ENCODE measurements around the gene CNTLN.
A peak's percentile ranks its signal among the peaks of the same experiment; 100 is the strongest.
"Not testable (repeated sequence)": the region's sequence is repeated elsewhere in the genome, so short reads cannot be mapped to it uniquely, and the experiment has no call there.

CNTLN gene

DNA sequence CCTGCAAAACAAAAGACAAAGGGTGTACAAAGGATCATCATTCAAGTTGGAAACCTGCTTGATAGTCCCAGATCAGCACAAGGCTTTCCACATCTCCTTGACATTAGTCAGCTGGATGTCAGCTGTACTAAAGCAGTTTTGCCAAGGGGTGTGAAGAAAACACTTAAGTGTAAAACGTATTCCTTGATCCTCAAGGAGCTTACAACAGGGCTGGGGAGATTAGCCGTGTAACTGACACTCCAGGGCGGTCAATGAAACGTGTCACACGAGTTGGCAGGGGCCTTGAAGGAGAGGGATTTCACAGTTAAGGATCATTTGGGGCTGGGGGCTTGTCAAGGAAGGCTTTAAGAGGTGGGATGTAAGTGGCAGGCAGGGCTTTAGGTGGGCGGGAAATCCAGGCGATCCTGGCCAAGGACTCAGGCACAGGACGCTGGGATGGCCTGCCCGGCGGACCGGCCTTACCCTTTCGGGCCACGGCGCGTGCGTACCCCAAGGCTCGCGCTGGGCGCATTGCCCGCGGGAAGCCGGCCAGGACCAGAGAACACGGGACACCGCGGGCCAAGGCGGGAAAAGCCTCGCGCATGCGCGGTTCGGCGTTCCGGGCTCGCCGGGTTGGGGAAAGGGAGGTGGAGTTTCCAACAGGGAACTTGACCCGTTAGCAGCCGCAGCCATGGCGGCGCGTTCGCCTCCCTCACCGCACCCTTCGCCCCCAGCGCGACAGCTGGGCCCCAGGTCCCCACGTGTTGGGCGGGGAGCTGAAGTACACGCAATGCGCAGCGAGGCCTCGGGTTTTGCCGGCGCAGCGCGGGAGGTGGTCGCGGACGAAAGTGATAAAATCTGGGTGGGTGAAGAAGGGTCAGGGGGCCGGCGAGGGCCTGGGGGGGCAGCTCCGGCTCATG, at the start of gene CNTLN:
TSS of gene CNTLN (plus strand) at position 645 of the 899 bp plus-strand sequence. CDS start at position 671, 26 bp downstream.
- DNase-seq = peak; percentile 97

- DNase-seq = no peak
These were observed 46.3 kb upstream of the CNTLN start for GRCh38 chr9:17088566-17088965.

- DNase-seq = no peak
These were observed 44.8 kb upstream of the CNTLN start for GRCh38 chr9:17090041-17090440.

DNA sequence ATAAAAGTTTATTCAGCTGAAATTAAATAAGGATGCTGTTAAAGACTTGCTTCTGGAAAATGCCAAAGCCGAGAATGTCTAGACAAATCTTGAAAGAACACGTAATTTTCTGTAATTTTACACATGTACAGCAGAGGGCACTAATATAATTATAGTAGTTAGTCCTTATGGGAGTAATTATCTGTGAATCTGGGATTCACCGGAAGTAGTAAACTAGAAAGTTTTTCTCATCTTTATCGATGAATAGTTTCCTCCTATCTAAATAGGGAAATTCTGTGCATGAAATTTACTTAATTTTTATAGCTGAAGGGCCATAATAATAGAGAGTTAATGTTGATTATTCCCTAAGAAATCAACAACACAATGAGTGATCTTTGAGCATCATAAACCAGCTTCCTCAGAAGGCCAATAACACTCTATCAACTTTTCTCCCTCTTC, 18.4 kb upstream of the CNTLN start:
- peak; percentile 65 for DNase-seq

DNA sequence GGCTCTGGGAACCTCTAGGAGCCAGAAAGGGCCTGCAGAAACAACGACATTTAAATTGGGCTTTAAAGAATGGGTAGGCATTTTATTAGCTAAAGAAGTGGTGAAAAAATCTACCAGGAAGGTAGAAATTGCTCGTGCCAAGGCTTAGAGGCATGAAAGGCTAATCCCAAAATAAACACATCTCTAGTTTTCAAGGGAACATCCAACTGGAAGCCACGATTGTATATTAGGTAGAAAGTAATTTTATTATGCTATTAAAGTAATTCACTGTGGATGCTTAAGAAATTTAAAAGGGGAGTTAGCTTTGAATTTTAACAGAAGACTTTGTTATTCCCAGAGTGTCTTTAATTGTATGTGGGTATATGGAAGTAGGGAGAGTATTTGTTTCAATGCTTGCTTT, 17.5 kb upstream of the CNTLN start:
- no peak for DNase-seq

- no peak for DNase-seq
These were observed 14.6 kb upstream of the CNTLN start for GRCh38 chr9:17120203-17120602.

DNA sequence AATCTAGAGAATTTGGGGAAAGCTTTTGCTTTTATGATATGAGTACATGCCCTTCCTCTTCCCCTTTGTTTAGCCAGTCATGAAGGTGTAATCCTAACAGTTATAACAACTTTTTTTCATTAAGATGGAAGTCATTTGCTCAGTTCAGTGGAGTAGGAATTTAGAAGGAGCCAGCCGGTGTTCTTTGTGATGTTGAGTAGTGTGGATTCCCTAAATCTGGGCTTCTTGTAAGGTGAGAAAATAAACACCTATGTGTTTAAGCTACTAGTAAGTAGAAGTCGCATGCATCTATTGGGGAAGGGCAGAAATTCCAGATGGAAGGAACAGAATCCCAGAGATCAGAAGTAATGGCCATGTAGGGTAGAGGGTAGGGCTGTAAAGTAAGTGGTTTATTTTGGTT, 13.6 kb upstream of the CNTLN start:
- DNase-seq = no peak

DNA sequence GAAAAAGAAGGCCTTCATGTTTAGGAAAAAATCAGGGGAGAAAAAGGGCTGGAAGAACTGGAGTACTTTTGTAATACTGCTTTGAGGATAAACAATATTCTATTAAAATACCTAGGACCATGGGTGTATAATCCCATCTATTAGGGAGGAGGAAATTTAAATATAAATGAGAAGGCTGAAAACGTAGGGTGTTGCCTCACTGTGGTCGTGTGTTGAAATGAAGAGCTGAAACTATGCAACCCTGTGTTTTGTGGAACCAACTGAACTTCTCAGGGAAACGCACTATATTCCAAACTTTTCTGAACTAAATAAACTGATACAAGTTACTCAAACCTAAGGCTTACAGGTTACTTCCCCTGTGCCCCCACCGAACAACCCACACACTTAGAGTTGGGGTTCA, 4.5 kb upstream of the CNTLN start:
- DNase-seq = peak; percentile 42

GRCh38 chr9:17130725-17131124, 4.1 kb upstream of the CNTLN start:
- DNase-seq = no peak

DNA sequence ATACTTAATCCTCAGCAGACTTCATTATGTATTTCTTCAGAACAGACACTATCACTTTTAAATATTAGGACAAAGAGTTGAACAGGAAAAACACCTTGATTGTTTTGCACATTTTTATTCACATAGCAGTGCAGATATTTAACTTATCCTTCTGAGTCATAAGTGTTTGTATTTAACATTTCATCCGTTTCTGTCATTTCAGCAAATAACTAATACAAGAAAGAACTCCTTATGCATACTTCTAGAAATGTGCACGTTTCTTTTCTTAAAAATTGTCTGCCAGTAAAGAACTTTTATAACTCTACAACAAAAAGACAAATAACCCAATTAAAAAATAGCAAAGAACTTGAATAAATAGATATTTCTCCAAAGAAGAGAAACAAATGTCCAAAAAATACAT, 3.3 kb upstream of the CNTLN start:
- DNase-seq = no peak

DNA sequence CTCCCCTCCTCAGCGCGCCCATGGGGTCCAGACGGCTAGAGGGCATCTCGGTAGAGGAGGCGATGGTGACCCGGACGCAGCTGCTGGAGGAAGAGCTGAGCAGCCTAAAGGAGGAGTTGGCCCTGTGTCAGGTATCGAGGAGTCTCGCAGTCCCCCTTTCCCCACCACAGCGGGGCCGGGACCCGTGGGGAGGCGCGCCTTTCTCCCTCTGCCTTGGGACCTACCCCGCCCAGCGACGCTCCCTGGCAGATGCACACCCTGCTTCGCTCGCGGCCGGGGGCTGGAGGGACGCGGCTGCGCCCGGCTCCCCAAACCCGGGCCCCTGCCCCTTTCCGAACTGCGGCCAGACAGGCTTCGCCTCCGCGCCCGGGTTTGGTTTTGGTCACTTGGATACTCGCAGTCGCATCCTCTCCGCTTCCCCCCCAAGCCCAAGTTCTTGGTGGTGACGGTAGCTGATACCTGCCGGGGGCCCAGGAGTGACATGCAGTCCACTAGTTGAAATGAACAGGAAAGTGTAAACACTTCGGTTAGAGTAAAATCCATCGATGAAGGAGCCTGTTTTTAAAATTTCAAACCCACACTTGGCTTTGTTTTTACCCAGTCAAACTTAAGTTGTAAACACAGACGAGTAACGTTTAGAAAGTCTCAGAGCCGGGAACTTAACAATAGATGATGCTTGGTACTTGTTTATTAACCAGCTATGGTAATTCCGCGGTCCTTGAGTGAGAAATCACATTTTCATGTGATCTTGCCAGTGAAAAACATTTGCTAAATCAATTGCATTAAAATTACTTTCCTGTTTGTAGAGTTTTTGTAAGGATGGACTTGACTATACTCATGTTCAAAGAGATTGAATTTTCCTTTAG, 688 bp downstream of the CNTLN start:
- DNase-seq = peak; percentile 39

DNA sequence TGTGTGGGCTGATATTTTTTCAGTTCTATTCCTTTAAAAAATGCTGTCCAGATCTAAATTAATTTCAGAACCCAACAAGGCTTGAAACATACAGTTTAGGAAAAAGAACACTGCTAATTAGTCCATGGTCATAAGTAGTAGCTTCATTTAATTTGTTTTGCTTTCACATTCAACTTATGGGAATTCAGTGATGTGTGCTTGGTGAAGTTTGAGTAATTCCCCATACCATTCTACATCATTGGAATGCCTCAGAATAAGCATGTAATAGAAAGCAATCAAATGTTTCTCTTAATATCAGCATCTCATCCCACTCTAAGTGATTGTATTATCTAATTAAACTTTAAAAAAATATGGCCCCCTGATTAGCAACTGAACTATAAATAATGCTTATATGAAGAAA, 2.7 kb downstream of the CNTLN start:
- DNase-seq = peak; percentile 62

GRCh38 chr9:17138503-17138902, 3.7 kb downstream of the CNTLN start:
- no peak for DNase-seq

DNA sequence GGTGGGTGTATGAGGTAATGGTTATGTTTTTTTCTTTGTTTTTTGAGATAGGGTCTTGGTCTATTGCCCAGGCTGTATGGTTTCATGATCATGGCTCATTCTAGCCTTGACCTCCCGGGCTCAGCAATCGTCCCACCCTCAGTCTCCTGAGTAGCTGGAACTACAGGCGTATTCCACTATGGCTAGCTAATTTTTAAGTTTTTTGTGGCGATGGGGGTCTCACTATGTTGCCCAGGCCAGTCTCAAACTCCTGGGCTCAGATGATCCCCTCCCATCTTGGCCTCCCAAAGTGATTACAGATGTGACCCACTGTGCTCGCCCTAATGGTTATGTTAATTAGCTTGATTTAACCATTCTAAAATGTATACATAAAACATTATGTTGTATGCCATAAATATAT, 5.6 kb downstream of the CNTLN start:
- no peak for DNase-seq

DNA sequence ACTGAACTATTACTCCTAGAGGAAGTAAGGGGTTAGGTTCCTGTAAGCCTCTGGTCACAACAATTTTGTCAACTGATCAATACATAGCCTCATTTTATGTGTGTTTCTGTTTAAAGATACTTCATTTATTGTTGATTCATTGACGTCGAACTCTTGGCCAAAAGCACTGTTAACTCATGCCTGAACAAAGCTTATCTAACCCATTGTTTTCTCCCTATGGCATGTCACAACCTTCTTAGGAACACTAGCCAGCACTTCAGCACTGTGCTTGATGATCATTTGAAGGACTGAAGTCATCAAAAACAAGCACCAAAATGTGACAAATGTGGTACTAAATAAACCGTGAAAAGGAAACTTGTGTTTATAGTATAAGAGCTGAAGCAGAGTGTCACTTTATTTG, 13.5 kb downstream of the CNTLN start:
- DNase-seq = no peak

DNA sequence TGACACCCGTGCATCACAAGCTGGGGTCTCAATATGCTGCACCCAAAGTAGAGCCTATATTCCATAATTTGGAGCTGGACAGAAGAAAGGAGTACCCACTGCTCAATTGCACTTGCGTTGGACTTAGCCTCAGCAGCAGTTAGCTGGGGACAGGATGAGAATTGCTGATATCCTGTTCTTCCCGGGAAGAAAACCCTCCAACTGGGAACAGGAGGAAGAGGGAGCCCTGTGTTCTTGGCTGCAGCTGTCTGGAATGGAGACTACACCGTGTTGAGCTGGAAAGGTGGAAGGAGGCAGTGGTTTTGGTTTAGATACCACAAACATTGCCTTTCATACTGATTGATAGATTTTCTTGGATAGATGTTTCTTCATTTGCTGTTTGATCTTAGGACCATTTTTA, 24.6 kb downstream of the CNTLN start:
- no peak for DNase-seq

GRCh38 chr9:17160327-17160726, 25.5 kb downstream of the CNTLN start:
- DNase-seq = peak; percentile 20

DNA sequence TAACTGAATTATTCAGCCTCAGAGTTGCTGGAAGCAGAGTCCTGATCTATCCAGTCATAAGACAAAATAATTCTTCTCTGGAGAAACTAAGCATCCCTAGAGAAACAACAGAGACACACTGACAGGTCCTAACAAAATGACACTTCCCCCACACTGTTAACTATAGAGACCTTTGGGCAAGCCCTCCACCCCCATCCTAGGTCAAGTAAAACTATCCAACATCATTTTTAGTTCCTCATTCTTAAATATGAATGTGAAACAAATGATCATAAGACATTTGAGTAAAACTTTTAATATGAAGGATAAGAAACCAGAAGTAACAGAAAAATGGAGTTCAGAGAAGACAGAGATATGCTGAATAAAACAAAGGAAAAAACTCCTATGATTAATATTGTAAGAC, 30.9 kb downstream of the CNTLN start:
- peak; percentile 78 for DNase-seq

GRCh38 chr9:17166346-17166745, 31.5 kb downstream of the CNTLN start:
- DNase-seq = peak; percentile 31

- no peak for DNase-seq
These were observed 36.7 kb downstream of the CNTLN start for GRCh38 chr9:17171309-17172094.

DNA sequence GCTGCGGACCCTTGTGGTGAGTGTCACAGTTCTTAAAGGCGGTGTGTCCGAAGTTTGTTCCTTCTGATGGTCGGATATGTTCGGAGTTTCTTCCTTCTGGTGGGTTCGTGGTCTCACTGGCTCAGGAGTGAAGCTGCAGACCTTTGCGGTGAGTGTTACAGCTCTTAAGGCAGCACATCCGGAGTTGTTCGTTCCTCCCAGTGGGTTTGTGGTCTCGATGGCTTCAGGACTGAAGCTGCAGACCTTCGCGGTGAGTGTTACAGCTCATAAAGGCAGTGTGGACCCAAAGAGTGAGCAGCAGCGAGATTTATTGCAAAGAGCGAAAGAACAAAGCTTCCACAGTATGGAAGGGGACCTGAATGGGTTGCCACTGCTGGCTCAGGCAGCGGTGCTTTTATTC, 42.7 kb downstream of the CNTLN start:
- DNase-seq = not testable (repeated sequence)

DNA sequence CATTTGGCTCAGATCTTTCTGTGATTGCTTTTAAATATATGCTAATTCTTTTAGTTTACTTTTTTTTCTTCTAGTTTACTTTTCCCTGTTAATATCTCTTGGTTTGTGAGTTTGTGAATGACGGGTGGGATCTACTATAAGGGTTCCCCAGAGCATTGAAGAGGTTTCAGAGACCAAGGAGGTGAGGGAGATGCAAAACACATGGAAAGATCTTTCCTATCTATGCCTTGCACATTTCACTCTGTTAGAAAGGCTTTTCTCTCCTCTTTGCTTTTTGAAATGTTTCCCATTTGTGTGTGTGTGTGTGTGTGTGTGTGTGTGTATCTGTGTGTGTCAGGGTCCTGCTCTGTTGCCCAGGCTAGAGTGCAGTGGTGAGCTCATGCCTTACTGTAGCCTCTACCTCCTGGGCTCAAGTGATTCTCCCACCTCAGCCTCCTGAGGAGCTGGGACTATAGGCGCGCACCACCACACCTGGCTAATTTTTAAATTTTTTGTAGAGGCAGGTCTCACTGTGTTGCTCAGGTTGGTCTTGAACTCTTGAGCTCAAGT, 50.7 kb downstream of the CNTLN start:
- DNase-seq = no peak

DNA sequence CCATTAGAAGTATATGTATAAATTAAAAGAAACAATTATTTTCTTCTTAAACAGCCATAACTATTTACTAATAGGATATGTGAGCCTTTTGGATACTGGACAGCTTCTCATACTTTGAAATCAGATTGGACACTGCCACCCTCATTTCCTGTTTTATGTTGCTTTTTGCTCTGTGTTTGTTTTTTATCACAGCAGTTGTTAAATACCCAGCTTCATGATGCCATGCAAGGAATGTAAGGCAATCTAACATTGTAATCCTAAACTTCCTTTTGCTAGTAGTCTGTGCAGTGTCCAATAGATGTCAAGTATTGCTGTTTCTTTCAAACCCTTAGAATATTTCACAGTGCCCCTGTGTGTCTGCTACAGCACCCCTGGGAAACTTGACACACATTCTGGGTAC, 56.2 kb downstream of the CNTLN start:
- no peak for DNase-seq

Measured in suppressor macrophage treated with lipopolysaccharide for 4 hours (primary cell).